GM15510 (cell line): ENCODE data around the gene GPR15.

Experiments
- POLR2A ChIP-seq: IDR thresholded peaks from 3 replicates; pipeline ENCODE4 v1.6.1; 2011; ENCODE audit warnings: borderline replicate concordance; ENCODE audit not compliant: insufficient read length; ENCODE audit errors: extremely low read depth

The GPR15 gene

GRCh38 chr3:98545940-98546339 is 14.2 kb downstream of the GPR15 start:
- TF ChIP-seq POLR2A = no peak

GRCh38 chr3:98548544-98548943 is 16.8 kb downstream of the GPR15 start:
- TF ChIP-seq POLR2A = no peak

- no peak for TF ChIP-seq POLR2A
Observed at GRCh38 chr3:98550833-98551232, 19.1 kb downstream of the GPR15 start.

GRCh38 chr3:98551236-98551635 is 19.5 kb downstream of the GPR15 start:
- no peak for TF ChIP-seq POLR2A

- TF ChIP-seq POLR2A = no peak
Observed at GRCh38 chr3:98551754-98552153, 20.0 kb downstream of the GPR15 start.

GRCh38 chr3:98552232-98553020 is 20.6 kb downstream of the GPR15 start:
- TF ChIP-seq POLR2A = no peak

GRCh38 chr3:98553021-98553563 is 21.3 kb downstream of the GPR15 start:
- TF ChIP-seq POLR2A = no peak

- no peak for TF ChIP-seq POLR2A
Observed at GRCh38 chr3:98553753-98554152, 22.0 kb downstream of the GPR15 start.

- TF ChIP-seq POLR2A = no peak
Observed at GRCh38 chr3:98554580-98554979, 22.8 kb downstream of the GPR15 start.

GRCh38 chr3:98555025-98555379 is 23.2 kb downstream of the GPR15 start:
- TF ChIP-seq POLR2A = no peak

- no peak for TF ChIP-seq POLR2A
Observed at GRCh38 chr3:98556164-98557130, 24.7 kb downstream of the GPR15 start.

- peak; percentile 34 for TF ChIP-seq POLR2A
Observed at GRCh38 chr3:98557324-98558010, 25.7 kb downstream of the GPR15 start.

GRCh38 chr3:98558100-98558827 is 26.5 kb downstream of the GPR15 start:
- TF ChIP-seq POLR2A = no peak

- no peak for TF ChIP-seq POLR2A
Observed at GRCh38 chr3:98560911-98561310, 29.1 kb downstream of the GPR15 start.
